Cardiac muscle cell (in vitro differentiated cells and primary cell): Measurements from ENCODE around the gene CIP2A. TPM values are rescaled to one million over a fixed set of nuclear protein-coding genes. Genes with fewer than 3 reads are reported as not detected.

Experiments used
- DNase-seq, 2 donors: peaks; one replicate each; pipeline versions ENCODE4 v3.0.0 to v3.0.0-alpha.2; 2010 to 2017; ENCODE audit warnings: low read depth in 1 of 2, low spot score in 1 of 2
- H3K27ac ChIP-seq: fragments of 200-600 bp; sonication (generic); 2 replicates; pipeline ENCODE4 v1.5.1; 2016
- H3K27me3 ChIP-seq: fragments of 200-600 bp; sonication (generic); 2 replicates; pipeline ENCODE4 v1.6.0; 2016; ENCODE audit warnings: control low read depth
- H3K36me3 ChIP-seq: fragments of 200-600 bp; sonication (generic); 2 replicates; pipeline ENCODE4 v1.5.1; 2016; ENCODE audit warnings: control low read depth
- H3K4me1 ChIP-seq: fragments of 200-600 bp; sonication (generic); 2 replicates; pipeline ENCODE4 v1.8.1; 2017; ENCODE audit warnings: low read depth, mild to moderate bottlenecking, mixed run types
- H3K4me3 ChIP-seq: fragments of 200-600 bp; sonication (generic); 2 replicates; pipeline ENCODE4 v1.5.1; 2016; ENCODE audit warnings: mild to moderate bottlenecking
- H3K9me3 ChIP-seq: fragments of 200-600 bp; sonication (generic); 2 replicates; pipeline ENCODE4 v1.5.1; 2017; ENCODE audit warnings: low read depth, mild to moderate bottlenecking, control low read depth
- polyA plus RNA-seq: library from polyadenylated mRNA; unstranded; fragments of >200 nt; fragmentation: Nextera tagmentation; extraction: Ambion mirVana; gene quantifications from 2 replicates; pipeline ENCODE4 v1.2.1, GENCODE V29; 2016
- total RNA-seq: library from RNA; depleted of rRNA; stranded (reverse); fragments of >200 nt; gene quantifications from 2 replicates; pipeline ENCODE4 v1.2.3, GENCODE V29; 2016
- TF ChIP-seq, protein P1 (sequence below): IDR thresholded peaks from 2 replicates; pipeline ENCODE4 v1.5.1; 2012; ENCODE audit warnings: low read depth, mild to moderate bottlenecking, low read length

CIP2A gene
- total and polyA plus RNA-seq, 2 experiments from 2014 or later, result 8.1 to 12.2 TPM

DNA sequence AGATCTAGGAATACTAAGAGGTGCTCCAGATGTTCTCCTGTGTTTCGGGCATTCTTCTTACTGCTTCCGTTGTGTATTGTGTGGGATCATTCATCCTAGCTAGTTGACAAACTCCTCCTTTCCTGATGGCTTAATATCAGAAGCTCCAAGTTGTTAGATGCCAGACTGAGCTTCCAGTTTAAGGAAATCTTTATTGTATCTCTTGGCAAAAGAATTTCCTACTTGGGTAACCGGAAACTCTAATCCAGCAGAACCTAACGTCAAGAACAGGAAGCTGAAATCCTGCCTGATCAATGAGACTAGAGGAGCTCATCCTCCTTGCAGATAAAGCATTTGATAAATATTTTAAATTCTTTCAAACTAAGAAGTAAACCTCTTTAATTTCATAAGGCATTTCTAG is 51.2 kb downstream of the CIP2A start:
- Histone ChIP-seq H3K36me3 (no peaks in the 10 kb centered on the region), H3K27me3 (no peaks in the 10 kb centered on the region), H3K4me3 (no peak overlapping the region), H3K9me3 (no peaks in the 10 kb centered on the region), H3K4me1 (no peaks in the 10 kb centered on the region), H3K27ac (no peak overlapping the region)
- TF ChIP-seq, protein P1, sequence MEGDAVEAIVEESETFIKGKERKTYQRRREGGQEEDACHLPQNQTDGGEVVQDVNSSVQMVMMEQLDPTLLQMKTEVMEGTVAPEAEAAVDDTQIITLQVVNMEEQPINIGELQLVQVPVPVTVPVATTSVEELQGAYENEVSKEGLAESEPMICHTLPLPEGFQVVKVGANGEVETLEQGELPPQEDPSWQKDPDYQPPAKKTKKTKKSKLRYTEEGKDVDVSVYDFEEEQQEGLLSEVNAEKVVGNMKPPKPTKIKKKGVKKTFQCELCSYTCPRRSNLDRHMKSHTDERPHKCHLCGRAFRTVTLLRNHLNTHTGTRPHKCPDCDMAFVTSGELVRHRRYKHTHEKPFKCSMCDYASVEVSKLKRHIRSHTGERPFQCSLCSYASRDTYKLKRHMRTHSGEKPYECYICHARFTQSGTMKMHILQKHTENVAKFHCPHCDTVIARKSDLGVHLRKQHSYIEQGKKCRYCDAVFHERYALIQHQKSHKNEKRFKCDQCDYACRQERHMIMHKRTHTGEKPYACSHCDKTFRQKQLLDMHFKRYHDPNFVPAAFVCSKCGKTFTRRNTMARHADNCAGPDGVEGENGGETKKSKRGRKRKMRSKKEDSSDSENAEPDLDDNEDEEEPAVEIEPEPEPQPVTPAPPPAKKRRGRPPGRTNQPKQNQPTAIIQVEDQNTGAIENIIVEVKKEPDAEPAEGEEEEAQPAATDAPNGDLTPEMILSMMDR, result no peak
- DNase-seq, result no peak

DNA sequence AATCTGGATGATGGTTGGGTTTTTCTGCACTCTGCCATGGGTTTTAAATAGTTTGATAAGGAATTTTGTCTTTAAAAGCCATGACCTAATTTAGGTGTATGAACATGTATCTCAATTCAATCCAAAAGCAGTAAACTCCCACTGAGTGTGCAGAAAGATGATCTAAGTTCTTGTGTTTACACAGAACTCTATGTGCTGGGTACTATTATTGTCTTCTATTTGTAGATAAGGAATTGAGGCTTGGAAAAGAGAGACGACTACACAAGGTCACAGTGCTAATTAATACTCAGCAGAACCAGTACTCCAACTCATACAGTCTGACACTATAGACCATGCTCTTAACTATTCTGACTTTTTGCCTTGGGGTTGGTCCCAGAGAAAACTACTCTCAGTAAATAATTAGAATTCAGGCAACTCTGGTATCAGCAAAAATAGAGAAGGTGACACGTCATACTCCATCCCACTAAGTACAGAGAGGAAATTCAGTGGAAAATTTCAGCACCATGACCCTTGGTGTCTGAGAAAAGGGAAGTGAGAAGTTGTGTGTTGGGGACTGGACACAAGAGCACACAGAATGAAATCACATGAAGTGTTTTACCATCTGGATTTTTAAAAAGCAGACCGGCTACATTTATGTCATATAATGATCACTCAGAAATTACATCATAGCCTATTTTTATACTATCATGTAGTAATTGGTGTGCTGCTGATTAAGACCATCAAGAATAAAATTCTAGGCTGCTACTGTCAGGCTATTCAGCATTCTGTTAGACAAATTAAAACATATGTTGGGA is 60.6 kb downstream of the CIP2A start:
- H3K36me3 ChIP-seq, result no peaks in the 10 kb centered on the region
- no peaks in the 10 kb centered on the region for H3K27me3 ChIP-seq
- H3K9me3 ChIP-seq, result no peaks in the 10 kb centered on the region
- no peak for DNase-seq
- H3K4me3 ChIP-seq, result no peak overlapping the region
- H3K27ac ChIP-seq, result no peak overlapping the region
- no peaks in the 10 kb centered on the region for H3K4me1 ChIP-seq
- TF ChIP-seq, protein P1, result no peak

DNA sequence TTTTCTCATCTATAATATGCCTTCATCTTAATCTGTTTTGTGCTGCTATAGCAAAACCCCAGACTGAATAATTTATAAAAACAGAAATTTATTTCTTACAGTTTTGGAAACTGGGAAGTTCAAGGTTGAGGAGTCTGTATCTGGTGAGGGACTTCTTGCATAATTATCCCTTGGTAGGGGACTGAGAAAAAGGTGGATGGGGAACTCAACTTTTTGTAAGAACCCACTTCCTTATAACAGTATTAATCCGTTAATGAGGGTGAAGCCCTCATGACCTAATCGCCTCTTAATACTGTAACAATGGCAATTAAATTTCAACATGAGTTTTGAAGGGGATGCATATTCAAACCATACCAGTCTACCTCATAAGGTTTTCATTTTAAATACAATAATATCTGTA is 61.4 kb downstream of the CIP2A start:
- TF ChIP-seq, protein P1, result no peak
- H3K4me1 ChIP-seq, result no peaks in the 10 kb centered on the region
- H3K36me3 ChIP-seq, result no peaks in the 10 kb centered on the region
- H3K27ac ChIP-seq, result no peak overlapping the region
- no peaks in the 10 kb centered on the region for H3K9me3 ChIP-seq
- DNase-seq, result no peak
- no peak overlapping the region for H3K4me3 ChIP-seq
- H3K27me3 ChIP-seq, result no peaks in the 10 kb centered on the region

DNA sequence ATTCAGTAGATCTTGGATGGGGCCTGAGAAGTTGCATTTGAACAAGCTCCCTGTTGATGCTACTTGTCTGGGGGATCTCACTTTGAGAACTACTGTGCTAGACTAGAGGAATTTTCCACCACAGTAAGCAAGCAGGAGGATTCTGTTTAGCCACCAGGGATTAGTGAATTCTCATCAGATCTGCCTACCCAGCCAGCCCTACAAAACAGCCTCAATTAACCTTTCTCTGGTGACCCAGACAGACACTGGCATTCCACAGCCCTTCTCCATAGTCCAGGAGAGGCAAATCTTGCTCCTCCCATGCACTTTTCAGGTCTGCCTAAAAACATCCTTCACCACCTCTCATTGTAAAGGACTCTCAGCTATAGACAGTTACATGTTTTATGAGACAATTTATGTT is 62.1 kb downstream of the CIP2A start:
- TF ChIP-seq, protein P1, result no peak

DNA sequence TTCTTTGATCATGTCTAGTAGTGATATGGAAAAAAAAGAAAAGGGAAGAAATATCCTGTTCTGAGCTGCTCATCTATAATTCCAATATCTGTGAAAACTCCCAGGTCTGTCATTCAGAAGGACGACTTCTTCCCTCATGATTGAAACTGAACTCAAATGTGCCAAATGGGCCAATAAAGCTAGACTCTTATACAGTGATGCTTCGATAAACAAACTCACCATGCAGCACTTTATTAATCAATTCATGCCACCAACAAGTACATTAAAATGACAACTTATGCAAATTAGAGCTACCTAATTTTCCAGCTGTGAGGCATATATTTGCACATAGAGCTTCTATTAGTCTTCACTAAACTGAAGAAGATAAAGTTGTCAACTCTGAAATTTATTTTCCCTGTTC is 63.3 kb downstream of the CIP2A start:
- no peak overlapping the region for H3K27ac ChIP-seq
- H3K9me3 ChIP-seq, result no peaks in the 10 kb centered on the region
- H3K36me3 ChIP-seq, result no peaks in the 10 kb centered on the region
- H3K4me3 ChIP-seq, result no peak overlapping the region
- H3K4me1 ChIP-seq, result no peaks in the 10 kb centered on the region
- TF ChIP-seq, protein P1, result no peak
- H3K27me3 ChIP-seq, result no peaks in the 10 kb centered on the region
- no peak for DNase-seq

More for the DNA sequence above, 62.1 kb downstream of the CIP2A start:
- H3K27me3 ChIP-seq, result no peaks in the 10 kb centered on the region
- H3K27ac ChIP-seq, result no peak overlapping the region
- H3K4me1 ChIP-seq, result no peaks in the 10 kb centered on the region
- DNase-seq, result no peak
- no peaks in the 10 kb centered on the region for H3K36me3 ChIP-seq
- no peak overlapping the region for H3K4me3 ChIP-seq
- no peaks in the 10 kb centered on the region for H3K9me3 ChIP-seq
